Measurements from ENCODE around the gene RER1. TPM values are rescaled to one million over a fixed set of nuclear protein-coding genes. Genes with fewer than 3 reads are reported as not detected.
A peak's percentile ranks its signal among the peaks of the same experiment; 100 is the strongest.

Gene RER1
- total RNA-seq, 1 donor from 2014 or later = 105 TPM

- DNase-seq = no peak
- TF ChIP-seq CTCF (IDR thresholded peaks at IDR 0.05) = no peak
- Mint-ChIP-seq H3K9me3 (no peaks in the 10 kb centered on the region), H3K36me3 (ENCODE audit: low read depth) (peaks cover 82% of the 10 kb centered on the region), H3K27ac (no peak overlapping the region), H3K4me1 (peaks cover 7% of the 10 kb centered on the region), H3K4me3 (no peak overlapping the region), H3K27me3 (no peaks in the 10 kb centered on the region)
- no peak for ATAC-seq (ENCODE audit: low read depth)
- ChIA-PET POLR2A (no interaction called here), CTCF (no interaction called here)
- intact Hi-C loops (cut with micrococcal nuclease) = no loop called here
Observed at GRCh38 chr1:2399890-2400575, 8.4 kb downstream of the RER1 start.

GRCh38 chr1:2400576-2400909 is 8.9 kb downstream of the RER1 start:
- DNase-seq (no peak), ATAC-seq (ENCODE audit: low read depth) (no peak)
- no peaks in the 10 kb centered on the region for H3K9me3 Mint-ChIP-seq
- no peaks in the 10 kb centered on the region for H3K27me3 Mint-ChIP-seq
- H3K4me1 Mint-ChIP-seq = peaks cover 7% of the 10 kb centered on the region
- H3K27ac Mint-ChIP-seq = no peak overlapping the region
- H3K36me3 Mint-ChIP-seq (ENCODE audit: low read depth) = peaks cover 83% of the 10 kb centered on the region
- intact Hi-C loops (cut with micrococcal nuclease) = no loop called here
- ChIA-PET POLR2A (no interaction called here), CTCF (no interaction called here)
- TF ChIP-seq CTCF (IDR thresholded peaks at IDR 0.05) = no peak
- H3K4me3 Mint-ChIP-seq = no peak overlapping the region

GRCh38 chr1:2400950-2401649 is 9.5 kb downstream of the RER1 start:
- Mint-ChIP-seq H3K4me1 (peaks cover 7% of the 10 kb centered on the region), H3K4me3 (no peak overlapping the region), H3K36me3 (ENCODE audit: low read depth) (peaks cover 81% of the 10 kb centered on the region), H3K9me3 (no peaks in the 10 kb centered on the region), H3K27me3 (no peaks in the 10 kb centered on the region), H3K27ac (no peak overlapping the region)
- DNase-seq = no peak
- ChIA-PET CTCF (no interaction called here), POLR2A (no interaction called here)
- no peak for ATAC-seq (ENCODE audit: low read depth)
- no peak for TF ChIP-seq CTCF (IDR thresholded peaks at IDR 0.05)
- intact Hi-C loops (cut with micrococcal nuclease) = no loop called here

- CTCF ChIA-PET = interaction anchor here (0.8 kb wide), 1 partner anchor 11 kb away, joined by 3 read pairs; the partner anchor contains the start of genes MORN1 and RER1
- H3K36me3 Mint-ChIP-seq (ENCODE audit: low read depth) = peaks cover 77% of the 10 kb centered on the region
- H3K4me1 Mint-ChIP-seq = no peaks in the 10 kb centered on the region
- no peak for DNase-seq
- H3K4me3 Mint-ChIP-seq = no peak overlapping the region
- peak overlapping the region; percentile 46 for H3K27ac Mint-ChIP-seq
- POLR2A ChIA-PET = no interaction called here
- intact Hi-C loops (cut with micrococcal nuclease) = no loop called here
- no peak for ATAC-seq (ENCODE audit: low read depth)
- no peak for TF ChIP-seq CTCF (IDR thresholded peaks at IDR 0.05)
- no peaks in the 10 kb centered on the region for H3K27me3 Mint-ChIP-seq
- no peaks in the 10 kb centered on the region for H3K9me3 Mint-ChIP-seq
Observed at GRCh38 chr1:2402420-2402819, 10.8 kb downstream of the RER1 start.

- Mint-ChIP-seq H3K4me1 (no peaks in the 10 kb centered on the region), H3K27me3 (no peaks in the 10 kb centered on the region), H3K36me3 (ENCODE audit: low read depth) (peaks cover 79% of the 10 kb centered on the region), H3K4me3 (no peak overlapping the region), H3K9me3 (no peaks in the 10 kb centered on the region), H3K27ac (no peak overlapping the region)
- TF ChIP-seq CTCF (IDR thresholded peaks at IDR 0.05) = no peak
- CTCF ChIA-PET = no interaction called here
- POLR2A ChIA-PET = no interaction called here
- ATAC-seq (ENCODE audit: low read depth) (no peak), DNase-seq (no peak)
- intact Hi-C loops (cut with micrococcal nuclease) = no loop called here
Observed at GRCh38 chr1:2403273-2403672, 11.6 kb downstream of the RER1 start.
